GM19239 (cell line): ENCODE results near the gene OR13D1.
"Not testable (repeated sequence)": the region's sequence is repeated elsewhere in the genome, so short reads cannot be mapped to it uniquely, and the experiment has no call there.

Experiments used
- DNase-seq: peaks from one replicate; pipeline ENCODE4 v3.0.0; 2011; ENCODE audit warnings: low spot score; ENCODE audit not compliant: insufficient read length
- FAIRE-seq: peaks from 2 replicates; lab custom pipeline; 2011; peaks lifted over from hg19 to GRCh38; lab: Jason Lieb, UNC

OR13D1 gene, protein sequence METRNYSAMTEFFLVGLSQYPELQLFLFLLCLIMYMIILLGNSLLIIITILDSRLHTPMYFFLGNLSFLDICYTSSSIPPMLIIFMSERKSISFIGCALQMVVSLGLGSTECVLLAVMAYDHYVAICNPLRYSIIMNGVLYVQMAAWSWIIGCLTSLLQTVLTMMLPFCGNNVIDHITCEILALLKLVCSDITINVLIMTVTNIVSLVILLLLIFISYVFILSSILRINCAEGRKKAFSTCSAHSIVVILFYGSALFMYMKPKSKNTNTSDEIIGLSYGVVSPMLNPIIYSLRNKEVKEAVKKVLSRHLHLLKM

DNA sequence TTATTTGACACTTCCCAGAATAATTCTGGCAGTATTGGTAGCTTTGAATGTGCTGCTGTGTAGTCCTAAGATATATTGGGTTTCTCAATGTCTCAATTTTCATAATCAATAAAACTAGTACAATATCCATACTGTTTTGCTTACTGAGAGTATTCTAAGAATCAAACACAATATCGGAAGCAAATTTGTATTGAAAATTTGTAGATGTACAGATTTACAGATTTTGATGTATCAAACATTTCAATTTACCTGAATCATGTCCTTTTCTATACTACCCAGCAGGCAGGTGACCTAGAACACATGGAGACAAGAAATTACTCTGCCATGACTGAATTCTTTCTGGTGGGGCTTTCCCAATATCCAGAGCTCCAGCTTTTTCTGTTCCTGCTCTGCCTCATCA lies at the start of gene OR13D1:
Gene OR13D1, plus strand, starts transcription at position 301 of the 400 bp plus-strand sequence. Its CDS starts 0 bp downstream, at position 301.
- no peak for FAIRE-seq

DNA sequence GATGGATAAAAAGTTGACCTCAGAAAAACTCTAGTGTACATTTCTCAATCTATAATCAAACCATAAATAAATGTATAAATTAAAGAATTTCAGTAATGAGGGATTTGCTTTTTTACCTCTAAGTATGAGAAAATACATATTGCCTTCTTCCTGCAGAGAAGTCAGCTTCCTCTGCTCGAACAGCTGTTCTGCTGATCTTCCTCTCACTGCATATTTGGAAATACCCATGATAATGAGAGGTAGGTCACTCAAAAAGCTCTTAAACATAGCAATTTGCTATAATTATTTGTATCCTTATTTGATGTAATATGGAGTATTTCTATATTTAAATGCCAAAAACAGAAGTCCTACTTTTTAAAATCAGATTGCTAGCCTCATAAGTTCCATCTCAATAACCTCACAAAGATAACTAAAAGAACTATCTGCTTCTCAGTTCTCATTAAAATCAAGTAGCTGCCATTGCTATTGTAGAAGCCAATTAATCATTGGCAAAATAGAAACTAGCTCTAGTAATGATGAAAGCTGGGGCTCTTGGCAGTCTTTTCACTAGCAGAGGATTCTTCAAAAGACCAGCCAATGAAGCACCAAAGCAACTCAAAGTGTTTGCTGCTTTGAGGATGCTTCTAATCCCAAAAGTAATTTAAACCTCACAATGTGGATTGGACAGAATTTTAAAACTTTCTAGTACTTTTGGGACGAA lies 35.7 kb upstream of the OR13D1 start:
- DNase-seq = no peak
- FAIRE-seq = no peak

More for the DNA sequence above, at the start of gene OR13D1:
- no peak for DNase-seq

GRCh38 chr9:104675611-104676010 lies 18.7 kb upstream of the OR13D1 start:
- no peak for FAIRE-seq

GRCh38 chr9:104682642-104683041 lies 11.7 kb upstream of the OR13D1 start:
- FAIRE-seq = peak; percentile 31

More at GRCh38 chr9:104675611-104676010, 18.7 kb upstream of the OR13D1 start:
- no peak for DNase-seq

GRCh38 chr9:104686081-104686480 lies 8.2 kb upstream of the OR13D1 start:
- DNase-seq (no peak), FAIRE-seq (no peak)

More at GRCh38 chr9:104682642-104683041, 11.7 kb upstream of the OR13D1 start:
- peak; percentile 6 for DNase-seq

DNA sequence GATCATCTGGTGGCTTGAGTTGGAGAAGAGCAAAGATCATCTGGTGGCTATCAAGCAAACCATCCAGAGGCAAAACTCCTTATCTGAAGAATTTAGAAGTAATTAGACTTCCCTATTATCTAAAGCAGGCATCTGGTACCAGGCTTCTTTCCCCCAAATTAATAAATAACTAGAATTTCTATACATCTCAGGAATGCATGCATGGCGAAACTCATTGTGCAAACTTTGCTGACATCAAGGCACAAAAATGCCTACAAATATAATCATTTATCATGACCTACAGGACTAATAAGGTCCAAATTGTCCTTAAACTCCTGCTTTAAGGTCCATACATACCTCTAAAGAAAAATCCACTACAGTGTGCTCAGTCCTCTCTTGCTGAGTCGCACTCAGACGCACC lies 6.0 kb downstream of the OR13D1 start:
- no peak for FAIRE-seq
- DNase-seq = no peak

GRCh38 chr9:104708737-104709136 lies 14.4 kb downstream of the OR13D1 start:
- DNase-seq, FAIRE-seq: not testable (repeated sequence)

GRCh38 chr9:104711604-104712003 lies 17.3 kb downstream of the OR13D1 start:
- FAIRE-seq (no peak), DNase-seq (no peak)

DNA sequence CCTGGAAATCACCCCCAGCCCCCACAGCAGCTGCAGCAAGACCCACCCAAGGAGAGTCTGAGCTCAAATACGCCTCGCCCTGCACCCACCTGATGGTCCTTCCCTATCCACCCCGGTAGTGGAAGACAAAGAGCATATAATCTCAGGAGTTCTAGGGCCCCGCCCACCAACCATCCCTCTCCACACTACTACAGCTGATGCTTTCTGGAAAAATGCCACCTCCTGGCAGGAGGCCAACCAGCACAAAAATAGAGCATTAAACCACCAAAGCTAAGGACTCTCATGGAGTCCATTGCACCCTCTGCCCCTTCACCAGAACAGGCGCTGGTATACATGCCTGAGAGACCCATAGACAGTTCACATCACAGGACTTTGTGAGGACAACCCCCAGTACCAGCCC lies 30.7 kb downstream of the OR13D1 start:
- FAIRE-seq (no peak), DNase-seq (no peak)

- FAIRE-seq = no peak
- no peak for DNase-seq
Observed at GRCh38 chr9:104738452-104738851, 44.1 kb downstream of the OR13D1 start.

- FAIRE-seq (peak; percentile 39), DNase-seq (no peak)
Observed at GRCh38 chr9:104740621-104741020, 46.3 kb downstream of the OR13D1 start.

DNA sequence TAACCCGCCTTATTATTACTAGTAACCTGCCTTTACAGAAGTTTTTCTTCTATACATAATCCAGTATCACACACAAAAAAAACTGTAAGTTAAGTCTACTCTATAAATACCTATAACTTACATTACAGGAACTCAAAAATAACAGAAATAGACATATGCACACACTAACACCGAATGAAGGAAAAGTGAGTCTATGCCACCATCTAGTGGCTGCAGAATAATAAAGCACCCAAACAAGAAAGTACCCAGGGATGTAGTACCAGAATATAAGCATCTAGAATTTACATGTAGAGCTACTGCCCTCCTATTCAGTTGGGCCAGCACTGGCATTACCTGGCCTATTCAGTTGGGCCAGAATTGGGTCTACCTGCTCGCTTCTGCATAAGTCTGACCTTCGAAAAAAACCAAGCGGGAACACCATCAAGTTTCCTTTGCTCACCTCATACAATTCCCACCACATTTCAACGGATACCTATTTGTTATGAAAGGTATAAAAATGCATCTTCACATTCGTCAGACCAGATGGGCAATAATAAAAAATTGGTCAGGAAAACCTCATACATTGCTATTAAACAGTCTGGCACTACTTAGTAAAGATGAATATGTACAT lies 49.2 kb downstream of the OR13D1 start:
- FAIRE-seq (peak; percentile 92), DNase-seq (no peak)
